Measurements from ENCODE around the gene KCNJ14.

KCNJ14 gene

GRCh38 chr19:48455171-48455907, at the start of gene KCNJ14:
Gene KCNJ14, plus strand, starts transcription at chr19:48455574. Its CDS starts 6,151 bp downstream, at chr19:48461725.
- no peak for DNase-seq (ENCODE audit: low read depth in 2 of 3, low spot score in 1 of 3)

DNA sequence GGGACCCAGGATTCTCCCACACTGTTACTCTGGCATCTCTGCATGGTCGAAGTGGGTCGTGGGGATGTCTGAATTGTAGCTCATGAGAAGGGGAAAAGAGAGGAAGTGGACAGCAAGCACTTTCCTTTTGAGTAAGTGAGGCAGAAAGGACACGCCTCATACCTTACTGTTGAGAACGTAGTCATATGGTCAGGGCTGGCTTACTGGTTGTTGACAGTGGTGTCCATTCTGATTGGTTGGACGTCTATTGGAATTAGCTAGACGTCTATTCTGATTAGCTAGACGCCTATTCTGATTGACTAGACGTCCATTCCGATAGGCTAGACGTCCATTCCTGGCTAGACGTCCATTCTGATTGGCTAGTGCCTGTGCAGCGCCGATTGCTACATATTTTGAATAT, 49.5 kb upstream of the KCNJ14 start:
- no peak for DNase-seq (ENCODE audit: low read depth in 2 of 3, low spot score in 1 of 3)

DNA sequence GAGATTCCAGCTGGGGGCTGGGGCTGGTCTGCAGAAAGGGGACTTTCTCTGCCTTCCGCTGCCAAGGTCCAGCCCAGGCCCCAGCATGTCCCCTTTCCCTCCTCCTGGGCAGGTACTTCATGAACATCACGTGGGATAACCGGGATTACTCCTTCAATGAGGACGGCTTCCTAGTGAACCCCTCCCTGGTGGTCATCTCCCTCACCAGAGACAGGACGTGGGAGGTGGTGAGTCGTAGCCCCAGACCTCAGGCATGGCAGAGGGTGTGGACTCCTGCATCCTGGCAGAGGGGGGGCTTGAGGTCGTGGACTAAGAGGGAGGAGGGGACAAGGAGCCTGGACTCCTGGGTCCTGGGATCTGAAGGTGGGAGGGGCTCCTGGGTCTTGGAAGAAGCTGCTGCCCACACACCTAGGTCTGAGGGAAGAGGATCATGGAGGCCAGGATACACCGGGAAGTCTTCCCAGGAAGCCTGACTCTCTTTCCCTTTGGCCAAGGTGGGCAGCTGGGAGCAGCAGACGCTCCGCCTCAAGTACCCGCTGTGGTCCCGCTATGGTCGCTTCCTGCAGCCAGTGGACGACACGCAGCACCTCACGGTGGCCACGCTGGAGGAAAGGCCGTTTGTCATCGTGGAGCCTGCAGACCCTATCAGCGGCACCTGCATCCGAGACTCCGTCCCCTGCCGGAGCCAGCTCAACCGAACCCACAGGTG, 41.3 kb upstream of the KCNJ14 start:
- DNase-seq (ENCODE audit: low read depth in 2 of 3, low spot score in 1 of 3): no peak

DNA sequence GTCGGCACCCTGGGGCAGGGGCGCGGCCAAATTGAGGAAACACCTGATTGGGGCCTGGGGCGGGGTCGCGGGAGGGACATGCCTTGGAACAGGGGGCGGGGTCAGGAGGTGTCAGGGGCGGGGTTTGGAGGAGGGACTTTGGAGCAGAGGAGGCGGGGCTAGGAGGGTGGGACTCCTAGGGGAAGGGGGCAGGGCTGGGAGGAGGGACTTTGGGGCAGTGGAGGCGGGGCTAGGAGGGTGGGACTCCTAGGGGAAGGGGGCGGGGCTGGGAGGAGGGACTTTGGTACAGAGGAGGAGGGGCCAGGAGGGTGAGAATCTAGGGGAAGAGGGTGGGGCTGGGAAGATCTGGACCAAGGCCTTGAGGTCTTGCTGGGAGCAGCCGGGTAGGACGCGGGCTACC, 40.0 kb upstream of the KCNJ14 start:
- peak; percentile 74 to 82 (median 80) for DNase-seq (ENCODE audit: low read depth in 2 of 3, low spot score in 1 of 3)

- no peak for DNase-seq (ENCODE audit: low read depth in 2 of 3, low spot score in 1 of 3)
Observed at GRCh38 chr19:48415806-48416221, 39.6 kb upstream of the KCNJ14 start.

DNA sequence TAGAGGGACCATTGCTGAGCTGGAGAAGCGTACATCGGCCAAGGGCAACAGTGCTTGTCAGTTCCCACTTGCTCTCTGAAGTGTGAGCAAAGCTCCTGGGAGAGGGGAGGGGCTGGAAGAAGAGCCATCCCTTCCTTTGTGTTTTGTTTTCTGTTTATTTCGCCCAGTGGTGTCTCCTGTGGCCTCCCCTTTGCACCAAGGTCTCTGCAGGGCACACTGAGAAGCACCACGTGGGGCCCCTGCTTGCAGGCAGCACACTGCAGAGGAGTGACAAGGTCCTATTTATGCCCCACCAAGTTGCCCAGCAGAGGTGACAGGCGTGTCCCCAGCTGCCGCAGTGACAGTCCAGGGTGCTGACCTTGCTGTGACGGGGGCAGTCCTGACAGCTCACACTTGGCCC, 38.0 kb upstream of the KCNJ14 start:
- DNase-seq (ENCODE audit: low read depth in 2 of 3, low spot score in 1 of 3): no peak

- DNase-seq (ENCODE audit: low read depth in 2 of 3, low spot score in 1 of 3): no peak
Observed at GRCh38 chr19:48418317-48419064, 36.9 kb upstream of the KCNJ14 start.

DNA sequence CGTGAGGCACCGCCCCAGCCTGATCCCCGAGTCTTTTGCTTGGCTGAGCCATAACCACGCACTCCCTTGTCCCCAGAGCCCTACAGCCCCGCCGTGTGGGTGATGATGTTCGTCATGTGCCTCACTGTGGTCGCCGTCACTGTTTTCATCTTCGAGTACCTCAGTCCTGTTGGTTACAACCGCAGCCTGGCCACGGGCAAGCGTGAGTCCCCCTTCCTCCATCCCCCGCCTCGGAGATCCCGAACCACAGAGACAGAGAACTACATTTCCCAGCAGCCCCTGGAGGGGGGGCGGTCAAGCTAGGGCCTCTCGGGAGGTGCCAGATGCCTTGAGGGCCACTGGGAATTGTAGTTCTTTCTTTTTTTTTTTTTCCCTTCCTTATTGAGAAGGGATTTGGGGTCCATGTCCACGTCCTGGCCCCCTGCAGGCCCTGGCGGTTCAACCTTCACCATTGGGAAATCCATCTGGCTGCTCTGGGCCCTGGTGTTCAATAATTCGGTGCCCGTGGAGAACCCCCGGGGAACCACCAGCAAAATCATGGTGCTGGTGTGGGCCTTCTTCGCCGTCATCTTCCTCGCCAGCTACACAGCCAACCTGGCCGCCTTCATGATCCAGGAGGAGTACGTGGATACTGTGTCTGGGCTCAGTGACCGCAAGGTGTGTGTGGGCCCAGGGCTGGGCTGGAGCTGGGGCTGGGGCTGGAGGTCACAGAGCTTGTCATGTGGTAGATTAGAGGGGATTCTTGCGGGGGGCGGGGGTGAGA, 36.0 kb upstream of the KCNJ14 start:
- DNase-seq (ENCODE audit: low read depth in 2 of 3, low spot score in 1 of 3): peak; percentile 69 to 72 (median 70)

- DNase-seq (ENCODE audit: low read depth in 2 of 3, low spot score in 1 of 3): no peak
Observed at GRCh38 chr19:48421548-48421947, 33.8 kb upstream of the KCNJ14 start.

DNA sequence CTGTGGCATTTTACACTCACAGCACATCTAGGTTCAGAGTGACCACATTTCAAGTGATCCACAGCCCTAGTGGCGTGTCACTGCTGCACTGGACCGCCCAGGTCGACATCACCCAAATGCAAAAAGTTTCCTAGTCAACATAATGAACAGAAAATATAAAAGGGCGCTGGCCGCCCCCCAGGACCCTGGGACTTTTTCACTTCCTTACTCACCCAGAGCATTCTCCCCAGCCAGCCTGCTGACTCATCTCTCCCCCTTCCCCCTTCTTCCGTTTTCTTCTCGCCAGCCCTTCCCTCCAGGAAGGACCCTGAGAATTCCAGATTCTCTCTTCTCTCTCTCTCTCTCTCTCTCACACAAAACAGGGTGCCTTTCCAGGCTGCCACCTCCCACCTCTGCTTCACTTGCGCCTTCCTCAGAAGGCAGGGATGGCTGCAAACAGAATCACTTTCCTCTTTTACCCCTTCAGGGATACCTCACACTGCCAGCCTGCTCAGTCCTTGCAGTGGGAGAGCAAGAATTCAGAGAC, 30.6 kb upstream of the KCNJ14 start:
- DNase-seq (ENCODE audit: low read depth in 2 of 3, low spot score in 1 of 3): no peak

- no peak for DNase-seq (ENCODE audit: low read depth in 2 of 3, low spot score in 1 of 3)
Observed at GRCh38 chr19:48428670-48429069, 26.7 kb upstream of the KCNJ14 start.

DNA sequence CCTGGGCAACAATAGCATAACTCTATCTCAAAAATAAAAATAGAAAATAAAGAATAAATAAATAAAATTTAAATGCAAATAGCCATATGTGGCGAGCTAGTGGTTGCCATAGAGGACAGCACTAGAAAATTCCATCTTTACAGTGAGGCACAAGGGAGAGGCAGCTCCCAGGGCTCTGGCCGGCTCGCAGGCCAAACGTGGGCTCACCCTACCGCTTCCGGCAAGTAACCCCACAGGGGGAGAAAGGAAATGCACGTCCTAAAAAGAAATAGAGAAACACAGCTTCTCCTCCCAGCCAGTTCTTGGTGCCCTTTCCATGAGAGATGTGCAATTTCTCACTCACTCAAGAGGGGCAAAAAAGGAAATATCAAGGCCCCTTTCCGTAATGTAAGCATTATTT, 22.0 kb upstream of the KCNJ14 start:
- DNase-seq (ENCODE audit: low read depth in 2 of 3, low spot score in 1 of 3): no peak

GRCh38 chr19:48436586-48436985, 18.8 kb upstream of the KCNJ14 start:
- DNase-seq (ENCODE audit: low read depth in 2 of 3, low spot score in 1 of 3): no peak

DNA sequence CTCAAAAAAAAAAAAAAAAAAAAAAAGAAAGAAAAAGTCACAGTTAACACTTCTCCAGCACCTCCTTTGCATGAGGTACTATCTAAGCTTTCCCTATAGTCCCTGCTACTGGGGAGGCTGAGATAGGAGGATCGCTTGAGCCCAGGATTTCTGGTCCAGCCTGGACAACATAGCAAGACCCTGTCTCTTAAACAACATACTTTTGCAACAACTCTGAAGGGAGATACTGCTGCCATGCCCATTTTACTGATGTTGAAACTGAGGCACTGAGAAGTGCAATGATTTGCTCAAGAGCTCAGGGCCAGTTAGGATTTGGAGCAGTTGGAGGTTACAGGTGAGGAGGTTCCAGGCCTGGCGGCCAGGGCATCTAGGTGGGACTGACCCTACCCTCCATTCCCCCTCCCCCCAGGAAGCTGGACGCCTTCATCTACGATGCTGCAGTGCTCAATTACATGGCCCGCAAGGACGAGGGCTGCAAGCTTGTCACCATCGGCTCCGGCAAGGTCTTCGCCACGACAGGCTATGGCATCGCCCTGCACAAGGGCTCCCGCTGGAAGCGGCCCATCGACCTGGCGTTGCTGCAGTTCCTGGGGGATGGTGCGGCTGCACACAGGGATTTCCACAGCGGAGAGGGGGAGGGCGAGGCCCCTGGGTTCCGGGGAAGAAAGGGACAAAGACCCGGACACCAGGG, 13.9 kb upstream of the KCNJ14 start:
- no peak for DNase-seq (ENCODE audit: low read depth in 2 of 3, low spot score in 1 of 3)

- DNase-seq (ENCODE audit: low read depth in 2 of 3, low spot score in 1 of 3): no peak
Observed at GRCh38 chr19:48442116-48443035, 13.0 kb upstream of the KCNJ14 start.

DNA sequence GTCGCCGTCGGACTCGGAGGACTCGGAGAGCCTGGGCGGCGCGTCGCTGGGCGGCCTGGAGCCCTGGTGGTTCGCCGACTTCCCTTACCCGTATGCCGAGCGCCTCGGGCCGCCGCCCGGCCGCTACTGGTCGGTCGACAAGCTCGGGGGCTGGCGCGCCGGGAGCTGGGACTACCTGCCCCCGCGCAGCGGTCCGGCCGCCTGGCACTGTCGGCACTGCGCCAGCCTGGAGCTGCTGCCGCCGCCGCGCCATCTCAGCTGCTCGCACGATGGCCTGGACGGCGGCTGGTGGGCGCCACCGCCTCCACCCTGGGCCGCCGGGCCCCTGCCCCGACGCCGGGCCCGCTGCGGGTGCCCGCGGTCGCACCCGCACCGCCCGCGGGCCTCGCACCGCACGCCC, 12.1 kb upstream of the KCNJ14 start:
- DNase-seq (ENCODE audit: low read depth in 2 of 3, low spot score in 1 of 3): no peak

DNA sequence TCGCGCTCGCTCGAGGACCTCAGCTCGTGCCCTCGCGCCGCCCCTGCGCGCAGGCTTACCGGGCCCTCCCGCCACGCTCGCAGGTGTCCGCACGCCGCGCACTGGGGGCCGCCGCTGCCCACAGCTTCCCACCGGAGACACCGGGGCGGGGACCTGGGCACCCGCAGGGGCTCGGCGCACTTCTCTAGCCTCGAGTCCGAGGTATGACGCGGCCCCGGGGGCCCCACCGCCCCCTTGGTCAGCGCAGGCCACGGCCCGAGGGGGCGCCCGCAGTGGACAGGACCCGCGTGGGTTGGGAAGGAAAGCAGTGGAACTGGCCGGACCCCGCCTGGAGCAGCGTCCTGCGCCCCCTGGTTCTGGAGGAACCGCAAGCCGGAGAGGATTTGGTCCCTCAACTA, 11.6 kb upstream of the KCNJ14 start:
- no peak for DNase-seq (ENCODE audit: low read depth in 2 of 3, low spot score in 1 of 3)

DNA sequence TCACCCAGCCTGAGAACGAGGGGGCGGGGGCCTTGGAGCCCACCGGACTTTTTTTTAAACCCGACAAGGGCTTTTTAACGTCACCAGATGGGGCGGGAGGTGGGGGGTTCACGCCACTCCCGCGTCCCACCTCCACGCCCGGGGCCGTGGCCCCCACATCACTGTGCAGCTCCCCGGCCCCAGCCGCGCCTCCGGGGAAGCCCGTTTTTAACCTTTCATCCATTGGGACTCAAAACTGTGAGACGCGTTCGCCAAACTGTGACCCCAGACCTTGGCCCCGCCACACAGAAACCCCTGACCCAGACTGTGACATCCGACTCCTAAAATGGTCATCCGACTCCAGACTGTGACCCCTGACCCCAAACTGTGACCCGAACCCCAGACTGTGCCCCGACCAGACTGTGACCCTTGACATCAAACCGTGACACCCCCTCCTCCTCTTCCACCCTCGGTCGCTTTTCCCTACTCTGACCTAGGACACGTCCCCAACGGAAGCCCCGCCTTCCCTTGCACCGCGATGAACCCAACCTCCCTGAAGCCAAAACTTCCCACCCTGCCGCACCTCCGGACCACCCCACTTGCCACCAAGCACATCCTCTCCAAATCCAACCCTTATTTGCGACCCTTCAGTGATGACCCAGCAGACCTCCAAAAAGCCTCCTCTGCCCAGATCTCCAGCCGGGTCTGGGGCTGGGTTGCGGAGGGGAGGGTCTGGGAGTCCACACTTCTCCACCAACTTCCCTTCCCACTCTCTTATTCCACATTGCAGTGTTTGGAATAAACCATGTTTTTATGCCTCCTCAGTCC, 11.0 kb upstream of the KCNJ14 start:
- DNase-seq (ENCODE audit: low read depth in 2 of 3, low spot score in 1 of 3): no peak

DNA sequence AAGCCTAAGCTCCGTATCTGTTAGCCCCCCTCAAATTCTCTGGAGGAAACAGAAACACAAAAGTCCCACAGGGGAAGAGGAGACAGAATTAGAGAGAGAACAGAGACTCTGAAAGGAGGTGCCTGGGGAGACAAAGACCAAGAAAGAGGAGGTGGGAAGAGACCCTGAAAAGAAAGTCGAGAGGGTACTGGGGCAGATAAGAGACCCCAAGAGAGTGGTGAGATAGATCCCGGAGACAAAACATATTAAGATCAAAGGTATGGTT, 10.5 kb upstream of the KCNJ14 start:
- DNase-seq (ENCODE audit: low read depth in 2 of 3, low spot score in 1 of 3): no peak

All from stimulated activated CD4-positive, alpha-beta T cell treated with anti-CD3 and anti-CD28 coated beads, Interleukin-12 subunit alpha, Interleukin-12 subunit beta, amount 100 ng/mL, for 48 hours (primary cell).